CD4-positive, alpha-beta T cell (primary cell): ENCODE data around the gene SLIT1. TPM values are rescaled to one million over a fixed set of nuclear protein-coding genes. Genes with fewer than 3 reads are reported as not detected.

ENCODE experiments used
- ATAC-seq: fragments of 200-7000 bp; cut with Tn5 transposase; one replicate; pipeline ENCODE4 v1.10.0; 2022; ENCODE audit warnings: mild to moderate bottlenecking; ENCODE audit not compliant: poor library complexity
- CTCF ChIA-PET: fragments of 350-600 bp; sonication (Branson Sonifier 250); formaldehyde crosslinking; loops from one replicate; lab custom pipeline; 2021; ENCODE audit warnings: antibody characterized with exemption, inconsistent platforms; lab: Charles Lee
- POLR2A ChIA-PET: fragments of 350-600 bp; sonication (Branson Sonifier 250); formaldehyde crosslinking; loops from one replicate; lab custom pipeline; 2021; ENCODE audit warnings: antibody characterized with exemption, inconsistent platforms; lab: Charles Lee
- DNase-seq, 14 experiments: peaks; one replicate each; pipeline ENCODE4 v3.0.0-alpha.2; 2013 to 2020; ENCODE audit warnings: mixed read lengths in 2 of 14
- H3K27ac ChIP-seq, 2 donors: one replicate each; pipeline versions ENCODE4 v1.5.1 to v1.7.0; 2013; ENCODE audit warnings: low read length in 2 of 2, low read depth in 1 of 2, mild to moderate bottlenecking in 1 of 2
- H3K27me3 ChIP-seq, 2 experiments: 1 replicate in 1 of 2; 2 replicates in 1 of 2; pipeline versions ENCODE4 v1.6.1 to v1.7.0; 2013; ENCODE audit warnings: low read length in 2 of 2, control low read depth in 1 of 2, mild to moderate bottlenecking in 1 of 2, moderate library complexity in 1 of 2; ENCODE audit not compliant: insufficient read depth in 2 of 2, control insufficient read depth in 1 of 2
- H3K36me3 ChIP-seq: one replicate; pipeline ENCODE4 v1.6.1; 2013; ENCODE audit warnings: low read length, control low read depth; ENCODE audit not compliant: insufficient read depth
- H3K4me1 ChIP-seq: one replicate; pipeline ENCODE4 v1.6.1; 2013; ENCODE audit warnings: low read length, control low read depth; ENCODE audit not compliant: insufficient read depth
- H3K4me3 ChIP-seq: one replicate; pipeline ENCODE4 v1.5.1; 2013; ENCODE audit warnings: mild to moderate bottlenecking, low read length, moderate library complexity
- H3K9me3 ChIP-seq, 2 experiments: 1 replicate in 1 of 2; 2 replicates in 1 of 2; pipeline versions ENCODE4 v1.6.1 to v1.7.0; 2013; ENCODE audit warnings: low read length in 2 of 2, mild to moderate bottlenecking in 2 of 2, control low read depth in 1 of 2, moderate library complexity in 1 of 2; ENCODE audit not compliant: control insufficient read depth in 1 of 2, insufficient read depth in 1 of 2
- H3K27ac Mint-ChIP-seq: one replicate; pipeline ENCODE4 v1.8.0; 2020; ENCODE audit warnings: mixed read lengths
- H3K27me3 Mint-ChIP-seq: one replicate; pipeline ENCODE4 v1.8.0; 2021; ENCODE audit warnings: mixed read lengths
- H3K36me3 Mint-ChIP-seq: one replicate; pipeline ENCODE4 v1.8.0; 2021; ENCODE audit warnings: low read depth, mixed read lengths
- H3K4me1 Mint-ChIP-seq: one replicate; pipeline ENCODE4 v1.8.0; 2021; ENCODE audit warnings: low read depth, mixed read lengths
- H3K4me3 Mint-ChIP-seq: one replicate; pipeline ENCODE4 v1.8.0; 2020; ENCODE audit warnings: mild to moderate bottlenecking, mixed read lengths
- H3K9me3 Mint-ChIP-seq: one replicate; pipeline ENCODE4 v1.8.0; 2020; ENCODE audit warnings: mixed read lengths
- CTCF ChIP-seq: fragments of 200-600 bp; IDR thresholded peaks from one replicate; pipeline ENCODE4 v1.8.0; 2022; ENCODE audit warnings: antibody characterized with exemption, mild to moderate bottlenecking
- intact Hi-C, 2 experiments: fragments of 100-400 bp; cut with DNase I in 1 of 2; cut with micrococcal nuclease in 1 of 2; formaldehyde crosslinking; loops; one replicate each; pipeline versions ENCODE4 v1.15.1 to v1.9.0; 2023 to 2025; cut with DNase I, micrococcal nuclease
- total RNA-seq, 174 experiments: library from RNA in 2 of 174; stranded (reverse) in 2 of 174; gene quantifications; one replicate each; pipeline ENCODE4 v1.2.3 and lab custom pipeline; 2021 to 2026

SLIT1 gene
- total RNA-seq, 2 experiments from 2014 or later = 0.30 to 0.39 TPM

GRCh38 chr10:97154781-97155180, 31.0 kb downstream of the SLIT1 start:
- no peaks in the 10 kb centered on the region for H3K27me3 ChIP-seq
- Mint-ChIP-seq H3K4me1 (no peaks in the 10 kb centered on the region), H3K4me3 (no peak overlapping the region), H3K36me3 (no peaks in the 10 kb centered on the region), H3K9me3 (no peaks in the 10 kb centered on the region), H3K27me3 (no peaks in the 10 kb centered on the region), H3K27ac (no peak overlapping the region)
- no peak overlapping the region for H3K4me3 ChIP-seq
- ChIA-PET CTCF (no interaction called here), POLR2A (no interaction called here)
- no peaks in the 10 kb centered on the region for H3K9me3 ChIP-seq
- TF ChIP-seq CTCF = no peak
- ATAC-seq = no peak
- H3K27ac ChIP-seq = no peak overlapping the region
- intact Hi-C loops = no loop called here
- no peaks in the 10 kb centered on the region for H3K36me3 ChIP-seq
- no peak for DNase-seq
- H3K4me1 ChIP-seq = no peaks in the 10 kb centered on the region

GRCh38 chr10:97154162-97154561, 31.6 kb downstream of the SLIT1 start:
- ChIA-PET CTCF (no interaction called here), POLR2A (no interaction called here)
- no peak for TF ChIP-seq CTCF
- intact Hi-C loops = no loop called here
- H3K9me3 ChIP-seq = no peaks in the 10 kb centered on the region
- Mint-ChIP-seq H3K27me3 (no peaks in the 10 kb centered on the region), H3K36me3 (no peaks in the 10 kb centered on the region), H3K4me3 (no peak overlapping the region), H3K4me1 (no peaks in the 10 kb centered on the region), H3K9me3 (no peaks in the 10 kb centered on the region), H3K27ac (no peak overlapping the region)
- no peak overlapping the region for H3K27ac ChIP-seq
- no peaks in the 10 kb centered on the region for H3K27me3 ChIP-seq
- ATAC-seq = no peak
- no peak for DNase-seq
- H3K4me3 ChIP-seq = no peak overlapping the region
- no peaks in the 10 kb centered on the region for H3K4me1 ChIP-seq
- H3K36me3 ChIP-seq = no peaks in the 10 kb centered on the region

GRCh38 chr10:97153270-97153850, 32.4 kb downstream of the SLIT1 start:
- H3K36me3 Mint-ChIP-seq = no peaks in the 10 kb centered on the region
- H3K27ac Mint-ChIP-seq = no peak overlapping the region
- ChIA-PET POLR2A (no interaction called here), CTCF (no interaction called here)
- ATAC-seq = no peak
- no peak for DNase-seq
- no peaks in the 10 kb centered on the region for H3K9me3 ChIP-seq
- no peak overlapping the region for H3K4me3 ChIP-seq
- no peaks in the 10 kb centered on the region for H3K36me3 ChIP-seq
- no peak overlapping the region for H3K4me3 Mint-ChIP-seq
- H3K27me3 Mint-ChIP-seq = no peaks in the 10 kb centered on the region
- no peaks in the 10 kb centered on the region for H3K4me1 Mint-ChIP-seq
- H3K27me3 ChIP-seq = no peaks in the 10 kb centered on the region
- no peaks in the 10 kb centered on the region for H3K4me1 ChIP-seq
- intact Hi-C loops = no loop called here
- TF ChIP-seq CTCF = no peak
- no peak overlapping the region for H3K27ac ChIP-seq
- H3K9me3 Mint-ChIP-seq = no peaks in the 10 kb centered on the region
